NT2/D1 (cell line): ENCODE measurements around the gene THSD7A.

Source experiments
- DNase-seq: peaks from one replicate; pipeline ENCODE4 v3.0.0-alpha.2; 2011; ENCODE audit warnings: low read depth, low spot score
- H3K27me3 ChIP-seq: 2 replicates; pipeline ENCODE4 v1.6.0; 2011; ENCODE audit warnings: mild to moderate bottlenecking; ENCODE audit not compliant: insufficient read length, insufficient read depth
- H3K36me3 ChIP-seq: 2 replicates; pipeline ENCODE4 v1.6.1; 2011; ENCODE audit warnings: mild to moderate bottlenecking, low read length, mixed read lengths; ENCODE audit not compliant: insufficient read depth, insufficient read length
- H3K4me1 ChIP-seq: 2 replicates; pipeline ENCODE4 v1.5.1; 2011; ENCODE audit not compliant: insufficient read depth, insufficient read length
- H3K4me3 ChIP-seq: 2 replicates; pipeline ENCODE4 v1.5.1; 2011; ENCODE audit warnings: low read depth; ENCODE audit not compliant: insufficient read length
- H3K9ac ChIP-seq: 2 replicates; pipeline ENCODE4 v1.6.0; 2011; ENCODE audit warnings: low read depth; ENCODE audit not compliant: insufficient read length
- H3K9me3 ChIP-seq: 2 replicates; pipeline ENCODE4 v1.5.1; 2011; ENCODE audit warnings: mild to moderate bottlenecking, low read length; ENCODE audit not compliant: insufficient read depth
- SUZ12 ChIP-seq: IDR thresholded peaks from 2 replicates; pipeline ENCODE4 v1.6.1; 2011; ENCODE audit not compliant: insufficient read length, insufficient read depth; ENCODE audit errors: extremely low read depth
- YY1 ChIP-seq: IDR thresholded peaks from 2 replicates; pipeline ENCODE4 v1.6.1; 2011; ENCODE audit not compliant: insufficient read length, insufficient read depth
- ZNF274 ChIP-seq: IDR thresholded peaks from 2 replicates; pipeline ENCODE4 v1.6.1; 2011; ENCODE audit warnings: mild to moderate bottlenecking, low read depth, low read length

Gene THSD7A

GRCh38 chr7:11655642-11656041 is 176.4 kb downstream of the THSD7A start:
- no peak overlapping the region for H3K4me3 ChIP-seq
- no peak overlapping the region for H3K9ac ChIP-seq
- H3K36me3 ChIP-seq = no peaks in the 10 kb centered on the region
- no peaks in the 10 kb centered on the region for H3K4me1 ChIP-seq
- no peaks in the 10 kb centered on the region for H3K27me3 ChIP-seq
- H3K9me3 ChIP-seq = no peaks in the 10 kb centered on the region
- TF ChIP-seq ZNF274 (no peak), YY1 (no peak), SUZ12 (no peak)
- DNase-seq = no peak

- Histone ChIP-seq H3K9ac (no peak overlapping the region), H3K27me3 (no peaks in the 10 kb centered on the region), H3K36me3 (no peaks in the 10 kb centered on the region), H3K9me3 (no peaks in the 10 kb centered on the region), H3K4me1 (no peaks in the 10 kb centered on the region), H3K4me3 (no peak overlapping the region)
- no peak for TF ChIP-seq ZNF274
- TF ChIP-seq YY1 = no peak
- no peak for TF ChIP-seq SUZ12
- no peak for DNase-seq
Measured at GRCh38 chr7:11655163-11655562, 176.8 kb downstream of the THSD7A start.

GRCh38 chr7:11650500-11650899 is 181.5 kb downstream of the THSD7A start:
- Histone ChIP-seq H3K4me1 (no peaks in the 10 kb centered on the region), H3K9ac (no peak overlapping the region), H3K9me3 (no peaks in the 10 kb centered on the region), H3K27me3 (no peaks in the 10 kb centered on the region), H3K36me3 (no peaks in the 10 kb centered on the region), H3K4me3 (no peak overlapping the region)
- TF ChIP-seq SUZ12 (no peak), ZNF274 (no peak)
- DNase-seq = no peak

GRCh38 chr7:11650030-11650429 is 182.0 kb downstream of the THSD7A start:
- TF ChIP-seq ZNF274 (no peak), YY1 (no peak)
- H3K9me3 ChIP-seq = no peaks in the 10 kb centered on the region
- no peak for DNase-seq
- H3K4me3 ChIP-seq = no peak overlapping the region
- no peaks in the 10 kb centered on the region for H3K4me1 ChIP-seq
- H3K27me3 ChIP-seq = no peaks in the 10 kb centered on the region
- no peaks in the 10 kb centered on the region for H3K36me3 ChIP-seq
- H3K9ac ChIP-seq = no peak overlapping the region

DNA sequence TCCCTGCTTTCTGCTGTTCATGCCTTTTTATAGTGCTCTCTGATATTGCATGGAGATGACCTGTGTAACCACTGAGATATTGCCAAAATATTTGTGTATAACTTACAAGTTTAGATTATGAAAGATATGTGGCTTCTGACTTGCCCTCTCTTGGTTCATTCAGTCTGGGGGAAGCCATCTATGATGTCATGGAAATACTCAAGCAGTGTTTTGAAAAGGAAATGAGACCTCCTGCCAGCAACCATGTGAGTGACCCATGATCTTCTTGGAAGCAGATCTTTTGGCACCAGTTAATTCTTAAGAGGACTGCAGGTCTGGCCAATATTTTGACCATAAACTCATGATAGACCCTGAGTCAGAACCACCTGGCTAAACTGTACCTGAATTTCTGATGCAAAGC is 183.0 kb downstream of the THSD7A start:
- DNase-seq = no peak
- Histone ChIP-seq H3K9ac (no peak overlapping the region), H3K36me3 (no peaks in the 10 kb centered on the region), H3K4me3 (no peak overlapping the region), H3K4me1 (no peaks in the 10 kb centered on the region), H3K27me3 (no peaks in the 10 kb centered on the region), H3K9me3 (no peaks in the 10 kb centered on the region)
- TF ChIP-seq SUZ12 (no peak), ZNF274 (no peak)

DNA sequence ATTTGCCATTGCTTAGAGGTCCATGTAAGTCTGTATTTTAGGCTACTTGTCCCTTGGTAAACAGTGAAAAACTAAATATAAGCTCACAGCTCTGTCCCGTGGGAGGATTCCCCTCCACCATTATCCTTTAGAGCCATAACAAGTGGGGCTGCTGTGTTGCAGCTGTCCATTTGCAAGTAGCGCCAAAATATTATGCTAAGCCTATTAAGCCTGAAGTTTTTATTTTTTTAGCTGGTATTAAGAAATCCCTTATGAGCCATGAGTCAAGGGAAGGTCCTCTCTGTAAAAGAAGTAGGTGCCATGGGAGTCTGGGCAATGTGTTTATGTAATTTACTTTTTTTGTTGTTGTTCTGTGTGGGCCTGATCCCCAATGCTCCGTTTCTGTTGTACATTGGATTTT is 183.9 kb downstream of the THSD7A start:
- no peaks in the 10 kb centered on the region for H3K27me3 ChIP-seq
- H3K9ac ChIP-seq = no peak overlapping the region
- no peak for TF ChIP-seq ZNF274
- no peaks in the 10 kb centered on the region for H3K36me3 ChIP-seq
- no peak for DNase-seq
- no peaks in the 10 kb centered on the region for H3K9me3 ChIP-seq
- no peak overlapping the region for H3K4me3 ChIP-seq
- no peaks in the 10 kb centered on the region for H3K4me1 ChIP-seq

GRCh38 chr7:11642841-11643240 is 189.2 kb downstream of the THSD7A start:
- Histone ChIP-seq H3K9me3 (no peaks in the 10 kb centered on the region), H3K27me3 (no peaks in the 10 kb centered on the region), H3K4me3 (no peak overlapping the region), H3K9ac (no peak overlapping the region), H3K36me3 (no peaks in the 10 kb centered on the region), H3K4me1 (no peaks in the 10 kb centered on the region)
- no peak for DNase-seq
- TF ChIP-seq ZNF274 (no peak), YY1 (no peak)

DNA sequence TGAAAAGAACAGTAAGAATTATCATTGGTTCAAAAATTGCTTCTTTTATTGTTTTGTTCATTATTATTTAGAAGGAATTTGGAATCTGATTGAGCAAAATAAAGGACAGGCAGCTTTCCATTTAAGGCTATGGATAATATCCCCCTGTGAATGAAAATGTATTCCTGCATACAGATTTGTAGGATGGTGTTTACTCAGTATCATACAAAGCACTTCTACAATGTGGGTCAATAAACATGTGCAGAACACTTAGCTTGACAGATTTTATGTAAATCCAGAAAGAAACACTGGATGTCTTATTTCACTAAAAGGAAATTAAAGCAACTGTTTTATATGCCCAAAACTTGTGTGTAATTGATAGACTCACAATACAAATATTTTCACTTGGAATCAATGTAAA is 189.7 kb downstream of the THSD7A start:
- H3K27me3 ChIP-seq = no peaks in the 10 kb centered on the region
- no peaks in the 10 kb centered on the region for H3K9me3 ChIP-seq
- TF ChIP-seq ZNF274 (no peak), YY1 (no peak), SUZ12 (no peak)
- no peak for DNase-seq
- H3K4me1 ChIP-seq = no peaks in the 10 kb centered on the region
- H3K4me3 ChIP-seq = no peak overlapping the region
- H3K9ac ChIP-seq = no peak overlapping the region
- no peaks in the 10 kb centered on the region for H3K36me3 ChIP-seq
